Lower lobe of right lung (tissue), 2 donors: Measurements from ENCODE around the gene EPM2A. TPM values are rescaled to one million over a fixed set of nuclear protein-coding genes. Genes with fewer than 3 reads are reported as not detected.

ENCODE experiments used
- ATAC-seq, 2 donors: fragments of 200-7000 bp; cut with Tn5 transposase; one replicate each; pipeline ENCODE4 v1.9.1; 2020 to 2022; ENCODE audit warnings: mild to moderate bottlenecking in 2 of 2, moderate library complexity in 2 of 2
- DNase-seq: peaks from one replicate; pipeline ENCODE4 v3.0.0-alpha.2; 2020
- H3K27ac ChIP-seq: fragments of 200-600 bp; one replicate; pipeline ENCODE4 v1.8.0; 2022
- H3K27me3 ChIP-seq: fragments of 200-600 bp; one replicate; pipeline ENCODE4 v1.8.0; 2022; ENCODE audit warnings: low read depth
- H3K36me3 ChIP-seq: fragments of 200-600 bp; one replicate; pipeline ENCODE4 v1.8.0; 2022; ENCODE audit warnings: mild to moderate bottlenecking
- H3K4me1 ChIP-seq: fragments of 200-600 bp; one replicate; pipeline ENCODE4 v1.8.0; 2022
- H3K4me3 ChIP-seq: fragments of 200-600 bp; one replicate; pipeline ENCODE4 v1.8.0; 2022; ENCODE audit warnings: mild to moderate bottlenecking
- H3K9me3 ChIP-seq: fragments of 200-600 bp; one replicate; pipeline ENCODE4 v1.8.0; 2022
- CTCF ChIP-seq: fragments of 200-600 bp; IDR thresholded peaks from one replicate; pipeline ENCODE4 v1.8.0; 2022; ENCODE audit warnings: antibody characterized with exemption, mild to moderate bottlenecking
- intact Hi-C: fragments of 100-400 bp; cut with DNase I; formaldehyde crosslinking; loops from one replicate; pipeline ENCODE4 v1.11.0; 2022
- total RNA-seq: library from RNA; stranded (reverse); fragmentation: NEBNext Ultra II Directional; extraction: Animal tissue kit (Norgen Biotek cat#: 25700); gene quantifications from one replicate; pipeline ENCODE4 v1.2.1, GENCODE V29; 2021
- donor health status: DM: no; HTN: yes; CAD: no; lungs with severe emphysema.

Gene EPM2A
- total RNA-seq, 1 donor from 2014 or later = 10.6 TPM

GRCh38 chr6:145601397-145601796 is 133.9 kb downstream of the EPM2A start:
- no peak for ATAC-seq
- intact Hi-C loops = no loop called here
- no peaks in the 10 kb centered on the region for H3K9me3 ChIP-seq

GRCh38 chr6:145600299-145600698 is 135.0 kb downstream of the EPM2A start:
- H3K27me3 ChIP-seq = no peaks in the 10 kb centered on the region
- intact Hi-C loops = no loop called here
- DNase-seq (no peak), ATAC-seq (no peak)
- no peak overlapping the region for H3K4me3 ChIP-seq
- no peaks in the 10 kb centered on the region for H3K9me3 ChIP-seq
- H3K27ac ChIP-seq = no peak overlapping the region
- no peaks in the 10 kb centered on the region for H3K4me1 ChIP-seq
- TF ChIP-seq CTCF = no peak
- no peaks in the 10 kb centered on the region for H3K36me3 ChIP-seq

More at GRCh38 chr6:145601397-145601796, 133.9 kb downstream of the EPM2A start:
- Histone ChIP-seq H3K36me3 (no peaks in the 10 kb centered on the region), H3K27ac (no peak overlapping the region), H3K4me1 (no peaks in the 10 kb centered on the region), H3K27me3 (no peaks in the 10 kb centered on the region), H3K4me3 (no peak overlapping the region)
- no peak for TF ChIP-seq CTCF
- DNase-seq = no peak

- no peak for TF ChIP-seq CTCF
- Histone ChIP-seq H3K36me3 (no peaks in the 10 kb centered on the region), H3K9me3 (no peaks in the 10 kb centered on the region), H3K27me3 (no peaks in the 10 kb centered on the region), H3K27ac (no peak overlapping the region), H3K4me1 (no peaks in the 10 kb centered on the region), H3K4me3 (no peak overlapping the region)
- ATAC-seq (no peak), DNase-seq (no peak)
- intact Hi-C loops = no loop called here
Observed at GRCh38 chr6:145588981-145589380, 146.3 kb downstream of the EPM2A start.

- H3K36me3 ChIP-seq = no peaks in the 10 kb centered on the region
- no peak for ATAC-seq
Observed at GRCh38 chr6:145587334-145587733, 148.0 kb downstream of the EPM2A start.

GRCh38 chr6:145583753-145584152 is 151.6 kb downstream of the EPM2A start:
- TF ChIP-seq CTCF = no peak
- no peak overlapping the region for H3K4me3 ChIP-seq
- H3K27ac ChIP-seq = no peak overlapping the region
- H3K9me3 ChIP-seq = no peaks in the 10 kb centered on the region
- DNase-seq (no peak), ATAC-seq (peak; percentile 14 to 29)
- H3K4me1 ChIP-seq = no peaks in the 10 kb centered on the region
- no peaks in the 10 kb centered on the region for H3K36me3 ChIP-seq
- intact Hi-C loops = no loop called here
- no peaks in the 10 kb centered on the region for H3K27me3 ChIP-seq

More at GRCh38 chr6:145587334-145587733, 148.0 kb downstream of the EPM2A start:
- no peaks in the 10 kb centered on the region for H3K27me3 ChIP-seq
- DNase-seq = no peak
- intact Hi-C loops = no loop called here
- no peak overlapping the region for H3K27ac ChIP-seq
- H3K9me3 ChIP-seq = no peaks in the 10 kb centered on the region
- no peak for TF ChIP-seq CTCF
- H3K4me3 ChIP-seq = no peak overlapping the region
- H3K4me1 ChIP-seq = no peaks in the 10 kb centered on the region

Other genes with a start within 250 kb of the EPM2A start
- gene FBXO30, start 79.3 kb upstream of the EPM2A start, total RNA-seq = 9.0 TPM
- gene SHPRH, start 228.8 kb upstream of the EPM2A start, total RNA-seq = 18.8 TPM